ENCODE measurements around the gene STX8.
"Not testable (repeated sequence)": the region's sequence is repeated elsewhere in the genome, so short reads cannot be mapped to it uniquely, and the experiment has no call there.

Gene STX8

GRCh38 chr17:9403257-9403656 is 172.4 kb downstream of the STX8 start:
- no peak for DNase-seq

GRCh38 chr17:9402590-9403199 is 172.9 kb downstream of the STX8 start:
- no peak for DNase-seq

GRCh38 chr17:9401434-9401833 is 174.2 kb downstream of the STX8 start:
- no peak for DNase-seq

GRCh38 chr17:9389111-9389527 is 186.5 kb downstream of the STX8 start:
- DNase-seq: no peak

- no peak for DNase-seq
These were observed 189.2 kb downstream of the STX8 start for GRCh38 chr17:9386401-9386800.

- DNase-seq: no peak
These were observed 191.8 kb downstream of the STX8 start for GRCh38 chr17:9383826-9384225.

- no peak for DNase-seq
These were observed 193.0 kb downstream of the STX8 start for GRCh38 chr17:9382626-9383025.

- DNase-seq: no peak
These were observed 194.6 kb downstream of the STX8 start for GRCh38 chr17:9381068-9381467.

- DNase-seq: no peak
These were observed 195.3 kb downstream of the STX8 start for GRCh38 chr17:9380361-9380760.

GRCh38 chr17:9376177-9376576 is 199.4 kb downstream of the STX8 start:
- DNase-seq: not testable (repeated sequence)

- peak in 1 of 58 donors; percentile 1 for DNase-seq
These were observed 204.6 kb downstream of the STX8 start for GRCh38 chr17:9371019-9371418.

- no peak for DNase-seq
These were observed 205.2 kb downstream of the STX8 start for GRCh38 chr17:9370467-9370866.

GRCh38 chr17:9368631-9369030 is 207.0 kb downstream of the STX8 start:
- no peak for DNase-seq

- DNase-seq: peak in 3 of 58 donors; percentile 1 to 5 (median 4)
These were observed 208.5 kb downstream of the STX8 start for GRCh38 chr17:9367156-9367555.

- no peak for DNase-seq
These were observed 210.7 kb downstream of the STX8 start for GRCh38 chr17:9364837-9365430.

GRCh38 chr17:9363440-9364350 is 211.9 kb downstream of the STX8 start:
- DNase-seq: no peak

- DNase-seq: no peak
These were observed 214.2 kb downstream of the STX8 start for GRCh38 chr17:9361188-9361955.

- DNase-seq: peak in 1 of 58 donors; percentile 6
These were observed 214.9 kb downstream of the STX8 start for GRCh38 chr17:9360677-9361081.

GRCh38 chr17:9356488-9356911 is 219.1 kb downstream of the STX8 start:
- peak in 52 of 58 donors; percentile 3 to 84 (median 47) for DNase-seq

- no peak for DNase-seq
These were observed 219.8 kb downstream of the STX8 start for GRCh38 chr17:9355846-9356245.

- not testable (repeated sequence) for DNase-seq
These were observed 220.4 kb downstream of the STX8 start for GRCh38 chr17:9355231-9355630.
